ENCODE results near the gene ANAPC15.

ANAPC15 gene

GRCh38 chr11:72125956-72126355 is 13.5 kb upstream of the ANAPC15 start:
- DNase-seq (ENCODE audit: low read depth in 1 of 2, low spot score in 1 of 2), result no peak

- no peak for DNase-seq (ENCODE audit: low read depth in 1 of 2, low spot score in 1 of 2)
Observed at GRCh38 chr11:72124046-72124445, 11.6 kb upstream of the ANAPC15 start.

GRCh38 chr11:72123117-72123653 is 10.7 kb upstream of the ANAPC15 start:
- DNase-seq (ENCODE audit: low read depth in 1 of 2, low spot score in 1 of 2), result no peak

GRCh38 chr11:72122607-72123006 is 10.1 kb upstream of the ANAPC15 start:
- no peak for DNase-seq (ENCODE audit: low read depth in 1 of 2, low spot score in 1 of 2)

GRCh38 chr11:72120930-72121329 is 8.4 kb upstream of the ANAPC15 start:
- no peak for DNase-seq (ENCODE audit: low read depth in 1 of 2, low spot score in 1 of 2)

GRCh38 chr11:72119198-72119597 is 6.7 kb upstream of the ANAPC15 start:
- DNase-seq (ENCODE audit: low read depth in 1 of 2, low spot score in 1 of 2), result no peak

- DNase-seq (ENCODE audit: low read depth in 1 of 2, low spot score in 1 of 2), result no peak
Observed at GRCh38 chr11:72116019-72116755, 3.7 kb upstream of the ANAPC15 start.

GRCh38 chr11:72114570-72114969 is 2.1 kb upstream of the ANAPC15 start:
- no peak for DNase-seq (ENCODE audit: low read depth in 1 of 2, low spot score in 1 of 2)

- DNase-seq (ENCODE audit: low read depth in 1 of 2, low spot score in 1 of 2), result no peak
Observed at GRCh38 chr11:72112978-72113808, 698 bp upstream of the ANAPC15 start.

- no peak for DNase-seq (ENCODE audit: low read depth in 1 of 2, low spot score in 1 of 2)
Observed at GRCh38 chr11:72111300-72112142, 974 bp downstream of the ANAPC15 start.

GRCh38 chr11:72105888-72106287 is 6.6 kb downstream of the ANAPC15 start, which contains the start of gene TOMT:
TSS of gene TOMT (plus strand) at chr11:72105924. CDS start at chr11:72105952, 28 bp downstream.
- DNase-seq (ENCODE audit: low read depth in 1 of 2, low spot score in 1 of 2), result no peak

GRCh38 chr11:72103754-72104167 is 8.7 kb downstream of the ANAPC15 start:
- no peak for DNase-seq (ENCODE audit: low read depth in 1 of 2, low spot score in 1 of 2)

- peak; percentile 94 to 96 for DNase-seq (ENCODE audit: low read depth in 1 of 2, low spot score in 1 of 2)
Observed at GRCh38 chr11:72102946-72103753, 9.3 kb downstream of the ANAPC15 start, which contains the start of gene LAMTOR1. TSS of gene LAMTOR1 (minus strand) at chr11:72103297. CDS start at chr11:72103224, 73 bp downstream.

GRCh38 chr11:72102631-72102945 is 9.9 kb downstream of the ANAPC15 start:
- DNase-seq (ENCODE audit: low read depth in 1 of 2, low spot score in 1 of 2), result no peak

GRCh38 chr11:72102162-72102561 is 10.3 kb downstream of the ANAPC15 start:
- no peak for DNase-seq (ENCODE audit: low read depth in 1 of 2, low spot score in 1 of 2)

- no peak for DNase-seq (ENCODE audit: low read depth in 1 of 2, low spot score in 1 of 2)
Observed at GRCh38 chr11:72100462-72100861, 12.0 kb downstream of the ANAPC15 start.

GRCh38 chr11:72100009-72100408 is 12.5 kb downstream of the ANAPC15 start:
- no peak for DNase-seq (ENCODE audit: low read depth in 1 of 2, low spot score in 1 of 2)

- DNase-seq (ENCODE audit: low read depth in 1 of 2, low spot score in 1 of 2), result no peak
Observed at GRCh38 chr11:72098741-72099140, 13.8 kb downstream of the ANAPC15 start.

- peak; percentile 30 for DNase-seq (ENCODE audit: low read depth in 1 of 2, low spot score in 1 of 2)
Observed at GRCh38 chr11:72091292-72091691, 21.2 kb downstream of the ANAPC15 start.

- no peak for DNase-seq (ENCODE audit: low read depth in 1 of 2, low spot score in 1 of 2)
Observed at GRCh38 chr11:72088076-72088808, 24.3 kb downstream of the ANAPC15 start.
